ENCODE data around the gene CERKL.

- TF ChIP-seq POLR2A (IDR thresholded peaks at IDR 0.05) = no peak
- no peak for TF ChIP-seq CTCF (IDR thresholded peaks at IDR 0.05)
Observed at GRCh38 chr2:181581534-181581933, 75.4 kb downstream of the CERKL start.
